Prostate gland (tissue), 2 donors: ENCODE results near the gene TFAP2A. TPM values are rescaled to one million over a fixed set of nuclear protein-coding genes. Genes with fewer than 3 reads are reported as not detected.

ENCODE experiments used
- DNase-seq: peaks from one replicate; pipeline ENCODE4 v3.0.0-alpha.2; 2019; ENCODE audit warnings: low spot score
- H3K27ac ChIP-seq, 2 donors: fragments of 200-600 bp; sonication (generic); 2 replicates each; pipeline ENCODE4 v1.5.1; 2017 to 2019
- H3K27me3 ChIP-seq: fragments of 200-600 bp; sonication (generic); replicated peaks from 2 replicates; pipeline ENCODE4 v1.5.1; 2019; ENCODE audit not compliant: insufficient read depth
- H3K36me3 ChIP-seq, 2 donors: fragments of 200-600 bp; sonication (generic); 1 replicate in 1 of 2; 2 replicates in 1 of 2; pipeline versions ENCODE4 v1.5.1 to v1.8.1; 2017 to 2019
- H3K4me1 ChIP-seq: fragments of 200-600 bp; sonication (generic); replicated peaks from 2 replicates; pipeline ENCODE4 v1.5.1; 2019
- H3K4me3 ChIP-seq, 2 donors: fragments of 200-600 bp; sonication (generic); 2 replicates each; pipeline ENCODE4 v1.5.1; 2017 to 2019
- H3K9me3 ChIP-seq: fragments of 200-600 bp; sonication (generic); 2 replicates; pipeline ENCODE4 v1.5.1; 2017
- POLR2A ChIP-seq: fragments of 450-650 bp; IDR thresholded peaks from one replicate; pipeline ENCODE4 v1.6.1; 2016; ENCODE audit warnings: antibody characterized with exemption, mild to moderate bottlenecking
- POLR2AphosphoS5 ChIP-seq: sonication (generic); formaldehyde crosslinking; IDR thresholded peaks from one replicate; pipeline ENCODE4 v1.6.1; 2017; ENCODE audit warnings: antibody characterized with exemption
- WGBS: methylation state at CpG from one replicate; pipeline ENCODE4 v1.1.5; 2018; 5-methylcytosine and 5-hydroxymethylcytosine counted together
- intact Hi-C: fragments of 100-400 bp; cut with DNase I; formaldehyde crosslinking; loops from one replicate; pipeline ENCODE4 v1.14.2; 2022
- total RNA-seq, 2 donors: library from RNA; depleted of rRNA; stranded (reverse); fragments of >200 nt; gene quantifications; one replicate each; pipeline ENCODE4 v1.1.0, GENCODE V29; 2016
- TF ChIP-seq, protein P1 (sequence below), 4 experiments: fragments of 200-600 bp in 2 of 4; fragments of 450-650 bp in 2 of 4; sonication (generic) in 2 of 4; IDR thresholded peaks; 1 replicate in 3 of 4; 2 replicates in 1 of 4; pipeline ENCODE4 v1.5.1; 2016 to 2019; ENCODE audit warnings: antibody characterized with exemption in 4 of 4, mild to moderate bottlenecking in 2 of 4, moderate library complexity in 2 of 4

TFAP2A gene
- total RNA-seq, 2 donors from 2014 or later = 16.0 to 20.4 TPM

- DNase-seq = no peak
- Histone ChIP-seq H3K27me3 (peaks cover 11% of the 10 kb centered on the region), H3K9me3 (no peaks in the 10 kb centered on the region), H3K4me1 (no peaks in the 10 kb centered on the region), H3K27ac (no peak overlapping the region), H3K4me3 (no peak overlapping the region), H3K36me3 (no peaks in the 10 kb centered on the region)
- TF ChIP-seq POLR2AphosphoS5 (no peak), POLR2A (no peak)
- TF ChIP-seq, protein P1, sequence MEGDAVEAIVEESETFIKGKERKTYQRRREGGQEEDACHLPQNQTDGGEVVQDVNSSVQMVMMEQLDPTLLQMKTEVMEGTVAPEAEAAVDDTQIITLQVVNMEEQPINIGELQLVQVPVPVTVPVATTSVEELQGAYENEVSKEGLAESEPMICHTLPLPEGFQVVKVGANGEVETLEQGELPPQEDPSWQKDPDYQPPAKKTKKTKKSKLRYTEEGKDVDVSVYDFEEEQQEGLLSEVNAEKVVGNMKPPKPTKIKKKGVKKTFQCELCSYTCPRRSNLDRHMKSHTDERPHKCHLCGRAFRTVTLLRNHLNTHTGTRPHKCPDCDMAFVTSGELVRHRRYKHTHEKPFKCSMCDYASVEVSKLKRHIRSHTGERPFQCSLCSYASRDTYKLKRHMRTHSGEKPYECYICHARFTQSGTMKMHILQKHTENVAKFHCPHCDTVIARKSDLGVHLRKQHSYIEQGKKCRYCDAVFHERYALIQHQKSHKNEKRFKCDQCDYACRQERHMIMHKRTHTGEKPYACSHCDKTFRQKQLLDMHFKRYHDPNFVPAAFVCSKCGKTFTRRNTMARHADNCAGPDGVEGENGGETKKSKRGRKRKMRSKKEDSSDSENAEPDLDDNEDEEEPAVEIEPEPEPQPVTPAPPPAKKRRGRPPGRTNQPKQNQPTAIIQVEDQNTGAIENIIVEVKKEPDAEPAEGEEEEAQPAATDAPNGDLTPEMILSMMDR (IDR thresholded peaks at IDR 0.05) = no peak
- WGBS = 57% methylated on average over 21 of the region's 21 CpGs
- intact Hi-C loops = no loop called here
Observed at GRCh38 chr6:10420546-10421157, 5.8 kb upstream of the TFAP2A start.

DNA sequence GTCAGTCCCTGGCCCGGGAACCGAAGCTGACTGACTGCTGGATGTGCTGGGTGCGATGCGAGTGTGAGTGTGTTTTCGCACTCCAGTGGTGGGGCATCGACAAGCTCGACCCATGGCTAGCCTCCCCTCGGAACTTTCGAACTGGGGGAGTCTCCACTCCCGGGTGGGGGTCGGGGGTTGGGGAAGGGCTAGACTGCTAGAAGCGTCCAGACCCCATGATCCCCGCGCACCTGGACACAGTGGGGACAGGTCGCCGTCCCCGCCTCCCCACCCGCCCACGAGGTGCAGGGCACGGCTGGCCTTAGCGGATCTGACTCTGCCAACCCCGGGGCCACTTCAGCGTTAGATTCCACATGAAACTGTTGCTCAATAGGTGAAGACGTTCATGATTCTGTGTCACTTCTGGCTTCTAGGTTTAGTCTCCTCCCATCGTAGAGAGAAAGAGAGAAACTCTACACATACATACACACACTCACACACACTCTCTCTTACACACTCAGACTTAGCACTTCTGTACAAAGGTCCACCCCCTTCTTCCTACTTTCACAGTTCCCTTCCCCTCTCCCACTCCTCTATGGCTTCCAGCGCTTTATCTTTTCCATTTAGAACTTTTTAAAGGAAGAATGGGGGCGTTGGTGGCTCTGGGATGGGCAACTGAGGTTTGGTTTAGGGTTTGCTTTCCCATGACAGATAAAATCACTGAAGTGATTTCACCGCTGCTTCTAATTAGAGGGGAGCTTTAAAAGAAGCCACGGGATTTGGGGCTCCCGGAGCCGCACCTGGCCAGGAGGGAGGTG lies 5.1 kb upstream of the TFAP2A start:
- Histone ChIP-seq H3K27ac (no peak overlapping the region), H3K27me3 (peaks cover 11% of the 10 kb centered on the region), H3K4me1 (no peaks in the 10 kb centered on the region), H3K36me3 (no peaks in the 10 kb centered on the region), H3K9me3 (no peaks in the 10 kb centered on the region), H3K4me3 (peak overlapping the region; percentile 27 to 30)
- 9% methylated on average over 30 of the region's 31 CpGs for WGBS
- no peak for DNase-seq
- intact Hi-C loops = no loop called here
- TF ChIP-seq POLR2A (no peak), POLR2AphosphoS5 (no peak)
- TF ChIP-seq, protein P1 (IDR thresholded peaks at IDR 0.05) = no peak

DNA sequence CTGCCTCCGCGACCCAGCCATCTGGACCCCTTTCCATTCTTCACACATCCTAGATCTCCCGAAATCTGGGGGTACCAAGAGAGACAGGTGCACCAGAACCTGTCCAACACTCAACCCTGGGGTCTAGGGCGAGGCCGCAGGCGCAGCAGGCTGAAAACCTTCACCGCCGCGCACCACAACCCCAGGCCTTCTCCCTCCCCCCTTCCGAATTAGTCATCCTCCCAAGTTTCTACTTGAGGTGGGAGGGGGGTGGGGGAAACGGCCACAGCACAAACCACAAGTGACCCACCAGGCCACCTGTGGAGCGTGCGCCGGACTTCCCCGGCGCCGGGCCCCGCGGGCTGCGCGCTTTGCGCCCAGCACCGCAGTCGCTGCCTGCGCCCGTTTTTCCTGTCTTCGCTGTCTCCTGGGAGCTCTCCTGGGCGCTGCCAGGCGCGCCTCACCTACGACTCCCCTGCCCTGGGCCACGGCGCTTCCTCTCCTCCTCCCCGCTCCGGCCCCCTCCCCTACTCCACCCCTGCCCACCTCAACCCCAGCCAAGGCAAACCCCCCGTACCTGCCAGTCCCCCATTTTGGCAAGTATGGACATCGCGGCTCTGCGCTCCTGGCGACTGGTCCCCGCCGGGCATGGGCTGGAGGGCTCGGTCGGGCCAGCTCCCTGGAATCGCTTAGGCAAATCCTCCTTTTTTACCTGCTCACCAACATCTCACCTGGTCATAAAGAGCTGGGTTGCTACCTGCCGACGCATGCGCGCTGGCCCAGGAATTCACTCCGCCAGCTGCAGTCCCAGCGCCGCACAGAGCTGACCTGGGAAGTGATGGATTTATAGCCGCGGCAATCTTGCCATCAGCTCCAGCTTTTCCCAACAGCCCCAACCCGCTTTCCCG lies 4.2 kb upstream of the TFAP2A start:
- Histone ChIP-seq H3K27ac (peak overlapping the region; percentile 19 to 78), H3K4me3 (peak overlapping the region; percentile 27 to 30), H3K27me3 (peaks cover 11% of the 10 kb centered on the region), H3K9me3 (no peaks in the 10 kb centered on the region), H3K4me1 (no peaks in the 10 kb centered on the region), H3K36me3 (no peaks in the 10 kb centered on the region)
- TF ChIP-seq, protein P1 (IDR thresholded peaks at IDR 0.05) = no peak
- TF ChIP-seq POLR2AphosphoS5 = peak; percentile 74
- peak; percentile 21 for TF ChIP-seq POLR2A
- intact Hi-C loops = no loop called here
- peak; percentile 84 for DNase-seq
- 8% methylated on average over 56 of the region's 56 CpGs for WGBS

- H3K9me3 ChIP-seq = no peaks in the 10 kb centered on the region
- TF ChIP-seq POLR2AphosphoS5 = no peak
- TF ChIP-seq POLR2A = no peak
- TF ChIP-seq, protein P1 (IDR thresholded peaks at IDR 0.05) = no peak
- H3K27ac ChIP-seq = peak overlapping the region; percentile 19 to 78
- peak overlapping the region; percentile 27 to 30 for H3K4me3 ChIP-seq
- peaks cover 1% of the 10 kb centered on the region for H3K4me1 ChIP-seq
- peaks cover 11% of the 10 kb centered on the region for H3K27me3 ChIP-seq
- intact Hi-C loops = no loop called here
- WGBS = 68% methylated on average over 18 of the region's 18 CpGs
- no peak for DNase-seq
- H3K36me3 ChIP-seq = no peaks in the 10 kb centered on the region
Observed at GRCh38 chr6:10418361-10418861, 3.5 kb upstream of the TFAP2A start.
